Glutamatergic neuron (in vitro differentiated cells): Measurements from ENCODE around the gene ADGRL3. TPM values are rescaled to one million over a fixed set of nuclear protein-coding genes. Genes with fewer than 3 reads are reported as not detected.

Experiments used
- DNase-seq: peaks from one replicate; pipeline ENCODE4 v3.0.0; 2022
- H3K27ac Mint-ChIP-seq: one replicate; pipeline ENCODE4 v1.8.0; 2020; ENCODE audit warnings: mild to moderate bottlenecking, mixed read lengths, inconsistent platforms; ENCODE audit not compliant: unreplicated experiment
- H3K27me3 Mint-ChIP-seq: one replicate; pipeline ENCODE4 v1.8.0; 2020; ENCODE audit warnings: mild to moderate bottlenecking, moderate library complexity, mixed read lengths, inconsistent platforms; ENCODE audit not compliant: unreplicated experiment
- H3K36me3 Mint-ChIP-seq: one replicate; pipeline ENCODE4 v1.8.0; 2020; ENCODE audit warnings: mild to moderate bottlenecking, mixed read lengths, inconsistent platforms; ENCODE audit not compliant: unreplicated experiment
- H3K4me1 Mint-ChIP-seq: one replicate; pipeline ENCODE4 v1.8.0; 2020; ENCODE audit warnings: mild to moderate bottlenecking, low read depth, mixed read lengths, inconsistent platforms; ENCODE audit not compliant: unreplicated experiment
- H3K4me3 Mint-ChIP-seq: one replicate; pipeline ENCODE4 v1.8.0; 2020; ENCODE audit warnings: mild to moderate bottlenecking, mixed read lengths, inconsistent platforms; ENCODE audit not compliant: unreplicated experiment
- H3K9me3 Mint-ChIP-seq: one replicate; pipeline ENCODE4 v1.8.0; 2020; ENCODE audit warnings: mild to moderate bottlenecking, moderate library complexity, mixed read lengths, inconsistent platforms; ENCODE audit not compliant: unreplicated experiment
- total RNA-seq: library from RNA; stranded (reverse); fragmentation: NEBNext Ultra II Directional; extraction: Animal tissue kit (Norgen Biotek cat#: 25700); gene quantifications from one replicate; pipeline ENCODE4 v1.2.1, GENCODE V29; 2021; ENCODE audit not compliant: unreplicated experiment
- TF ChIP-seq, protein P1 (sequence below): fragments of 200-600 bp; sonication (generic); IDR thresholded peaks from one replicate; pipeline ENCODE4 v1.5.0; 2021; ENCODE audit not compliant: partially characterized antibody, unreplicated experiment

Gene ADGRL3
- total RNA-seq, 1 donor from 2014 or later: 193 TPM

GRCh38 chr4:61210186-61210939, 10.2 kb downstream of the ADGRL3 start:
- Mint-ChIP-seq H3K27me3 (peaks cover 2% of the 10 kb centered on the region), H3K36me3 (peaks cover 7% of the 10 kb centered on the region), H3K4me1 (peaks cover 55% of the 10 kb centered on the region), H3K27ac (no peak overlapping the region), H3K9me3 (peaks cover 5% of the 10 kb centered on the region), H3K4me3 (no peak overlapping the region)
- TF ChIP-seq, protein P1, sequence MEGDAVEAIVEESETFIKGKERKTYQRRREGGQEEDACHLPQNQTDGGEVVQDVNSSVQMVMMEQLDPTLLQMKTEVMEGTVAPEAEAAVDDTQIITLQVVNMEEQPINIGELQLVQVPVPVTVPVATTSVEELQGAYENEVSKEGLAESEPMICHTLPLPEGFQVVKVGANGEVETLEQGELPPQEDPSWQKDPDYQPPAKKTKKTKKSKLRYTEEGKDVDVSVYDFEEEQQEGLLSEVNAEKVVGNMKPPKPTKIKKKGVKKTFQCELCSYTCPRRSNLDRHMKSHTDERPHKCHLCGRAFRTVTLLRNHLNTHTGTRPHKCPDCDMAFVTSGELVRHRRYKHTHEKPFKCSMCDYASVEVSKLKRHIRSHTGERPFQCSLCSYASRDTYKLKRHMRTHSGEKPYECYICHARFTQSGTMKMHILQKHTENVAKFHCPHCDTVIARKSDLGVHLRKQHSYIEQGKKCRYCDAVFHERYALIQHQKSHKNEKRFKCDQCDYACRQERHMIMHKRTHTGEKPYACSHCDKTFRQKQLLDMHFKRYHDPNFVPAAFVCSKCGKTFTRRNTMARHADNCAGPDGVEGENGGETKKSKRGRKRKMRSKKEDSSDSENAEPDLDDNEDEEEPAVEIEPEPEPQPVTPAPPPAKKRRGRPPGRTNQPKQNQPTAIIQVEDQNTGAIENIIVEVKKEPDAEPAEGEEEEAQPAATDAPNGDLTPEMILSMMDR: no peak
- DNase-seq: no peak

GRCh38 chr4:61211781-61212180, 11.7 kb downstream of the ADGRL3 start:
- Mint-ChIP-seq H3K27me3 (peaks cover 2% of the 10 kb centered on the region), H3K4me3 (no peak overlapping the region), H3K4me1 (peaks cover 46% of the 10 kb centered on the region)

DNA sequence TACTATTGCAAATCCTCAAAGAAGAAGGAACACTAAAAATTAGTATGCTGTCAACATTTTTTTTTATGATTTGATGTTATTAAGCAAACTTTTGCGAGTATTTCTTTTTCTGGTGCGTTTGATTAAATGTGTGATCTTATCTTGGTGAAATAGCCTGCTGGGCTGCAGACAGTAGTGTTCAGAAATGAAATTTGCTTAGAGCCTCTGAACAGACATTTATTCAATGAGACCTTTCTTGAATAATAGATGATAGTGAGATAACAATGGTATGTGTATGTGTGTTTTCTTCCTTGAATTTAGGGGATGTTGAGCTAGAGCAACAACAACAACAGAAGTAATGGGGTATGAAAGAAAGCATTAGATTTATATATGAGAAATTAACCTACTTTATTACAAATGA, 12.7 kb downstream of the ADGRL3 start:
- Mint-ChIP-seq H3K27ac (no peak overlapping the region), H3K4me1 (peaks cover 47% of the 10 kb centered on the region), H3K9me3 (peaks cover 2% of the 10 kb centered on the region), H3K36me3 (peaks cover 4% of the 10 kb centered on the region), H3K27me3 (peaks cover 2% of the 10 kb centered on the region), H3K4me3 (no peak overlapping the region)
- DNase-seq: no peak
- TF ChIP-seq, protein P1: no peak

More at GRCh38 chr4:61211781-61212180, 11.7 kb downstream of the ADGRL3 start:
- Mint-ChIP-seq H3K36me3 (peaks cover 7% of the 10 kb centered on the region), H3K27ac (peak overlapping the region; percentile 57), H3K9me3 (peaks cover 5% of the 10 kb centered on the region)
- DNase-seq: no peak
- TF ChIP-seq, protein P1: no peak

DNA sequence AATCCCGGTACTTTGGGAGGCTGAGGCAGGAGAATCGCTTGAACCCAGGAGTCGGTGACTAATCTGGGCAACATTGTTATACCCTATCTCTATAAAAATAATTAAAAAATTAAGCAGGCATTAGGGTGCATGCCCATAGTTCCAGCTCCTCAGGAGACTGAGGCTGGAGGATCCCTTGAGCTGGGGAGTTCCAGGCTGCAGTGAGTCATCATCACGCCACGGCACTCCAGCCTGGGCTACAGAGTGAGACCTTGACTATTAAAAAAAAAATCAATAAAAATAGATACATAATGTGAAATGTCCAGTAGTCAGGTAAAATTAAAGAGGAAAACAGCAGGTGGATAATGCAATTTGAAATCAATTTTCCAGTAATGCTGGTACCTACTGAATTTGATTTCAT, 14.6 kb downstream of the ADGRL3 start:
- TF ChIP-seq, protein P1: no peak
- peaks cover 2% of the 10 kb centered on the region for H3K27me3 Mint-ChIP-seq
- H3K4me1 Mint-ChIP-seq: peaks cover 38% of the 10 kb centered on the region
- peaks cover 3% of the 10 kb centered on the region for H3K9me3 Mint-ChIP-seq
- DNase-seq: no peak
- H3K4me3 Mint-ChIP-seq: no peak overlapping the region
- H3K27ac Mint-ChIP-seq: no peak overlapping the region
- no peaks in the 10 kb centered on the region for H3K36me3 Mint-ChIP-seq

DNA sequence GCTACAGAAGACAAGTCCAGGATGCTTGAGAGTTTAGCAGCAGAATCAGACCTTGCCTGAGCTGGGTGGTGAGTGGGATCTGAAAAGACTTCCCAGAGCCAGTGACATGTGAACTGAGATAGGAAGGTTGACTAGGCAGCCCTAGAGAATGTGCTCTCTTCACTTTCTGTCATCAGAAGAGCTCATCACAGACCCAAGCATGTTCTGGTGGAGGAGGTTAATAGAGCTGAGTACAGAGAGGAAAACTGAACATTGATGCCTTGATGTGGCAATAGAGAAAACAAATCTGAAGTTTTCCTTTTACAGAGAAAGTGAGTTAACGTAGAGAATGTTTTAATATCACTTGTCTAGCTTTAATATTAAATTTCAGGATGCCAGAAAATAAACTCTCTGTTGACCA, 17.1 kb downstream of the ADGRL3 start:
- H3K36me3 Mint-ChIP-seq: no peaks in the 10 kb centered on the region
- no peak overlapping the region for H3K4me3 Mint-ChIP-seq
- H3K9me3 Mint-ChIP-seq: peaks cover 3% of the 10 kb centered on the region
- no peak overlapping the region for H3K27ac Mint-ChIP-seq
- H3K27me3 Mint-ChIP-seq: peaks cover 2% of the 10 kb centered on the region
- TF ChIP-seq, protein P1: no peak
- no peak for DNase-seq
- H3K4me1 Mint-ChIP-seq: peaks cover 18% of the 10 kb centered on the region
